HEK293 (cell line): ENCODE data around the gene RNF111.

Experiments
- CTCF ChIA-PET: fragments of 350-600 bp; formaldehyde crosslinking; extraction: SDS; loops from one replicate; lab custom pipeline; 2021; ENCODE audit warnings: antibody characterized with exemption; lab: Yijun Ruan, JAX
- POLR2A ChIA-PET: fragments of 300-600 bp; formaldehyde crosslinking; extraction: SDS; loops from one replicate; lab custom pipeline; 2020; ENCODE audit warnings: antibody characterized with exemption, inconsistent platforms; lab: Yijun Ruan, JAX
- H3K27ac ChIP-seq: fragments of 200-500 bp; sonication (Bioruptor generic); 2 replicates; pipeline ENCODE4 v1.5.1; 2014; ENCODE audit warnings: low read depth, low read length, control low read depth, inconsistent platforms; ENCODE audit errors: extremely low read depth
- H3K36me3 ChIP-seq, 2 experiments: fragments of 200-500 bp in 1 of 2; sonication (Bioruptor generic) in 1 of 2; 1 replicate in 1 of 2; 2 replicates in 1 of 2; pipeline ENCODE4 v1.5.1; 2014 to 2017; ENCODE audit warnings: inconsistent platforms in 2 of 2, low read length in 2 of 2; ENCODE audit not compliant: control insufficient read depth in 2 of 2, insufficient read depth in 1 of 2
- H3K4me1 ChIP-seq: fragments of 200-500 bp; sonication (Bioruptor generic); 2 replicates; pipeline ENCODE4 v1.5.1; 2014; ENCODE audit warnings: mild to moderate bottlenecking, low read length, inconsistent platforms; ENCODE audit not compliant: control insufficient read depth, insufficient read depth
- H3K4me3 ChIP-seq: 2 replicates; pipeline ENCODE4 v1.5.1; 2011; ENCODE audit warnings: low read depth, mild to moderate bottlenecking, control low read depth, low read length, moderate library complexity
- H3K9me3 ChIP-seq: fragments of 200-500 bp; sonication (Bioruptor generic); 2 replicates; pipeline ENCODE4 v1.5.1; 2014; ENCODE audit warnings: low read depth, low read length, inconsistent platforms; ENCODE audit not compliant: control insufficient read depth, insufficient read depth
- GLI2 ChIP-seq: fragments of 450-650 bp; formaldehyde crosslinking; IDR thresholded peaks from 2 replicates; pipeline ENCODE4; 2017; ENCODE audit warnings: missing biosample characterization, missing genetic modification characterization, low read depth, borderline replicate concordance
- GLIS1 ChIP-seq: fragments of 450-650 bp; formaldehyde crosslinking; IDR thresholded peaks from 2 replicates; pipeline ENCODE4 v1.5.1; 2016; ENCODE audit warnings: missing biosample characterization, missing genetic modification characterization
- TCF7L2 ChIP-seq: IDR thresholded peaks from 2 replicates; pipeline ENCODE4 v1.6.1; 2011; ENCODE audit warnings: low read depth, mild to moderate bottlenecking, inconsistent platforms, low read length, moderate library complexity, borderline replicate concordance
- ZNF350 ChIP-seq: fragments of 450-650 bp; formaldehyde crosslinking; IDR thresholded peaks from 2 replicates; pipeline ENCODE4 v1.5.0; 2017; ENCODE audit warnings: missing biosample characterization, mild to moderate bottlenecking, missing genetic modification characterization
- ZNF404 ChIP-seq: fragments of 450-650 bp; formaldehyde crosslinking; IDR thresholded peaks from 2 replicates; pipeline ENCODE4 v1.5.1; 2017; ENCODE audit warnings: missing biosample characterization, missing genetic modification characterization
- ZNF48 ChIP-seq: fragments of 450-650 bp; formaldehyde crosslinking; IDR thresholded peaks from 2 replicates; pipeline ENCODE4 v1.5.1; 2016; ENCODE audit warnings: missing biosample characterization, missing genetic modification characterization
- ZNF529 ChIP-seq: fragments of 450-650 bp; formaldehyde crosslinking; IDR thresholded peaks from 2 replicates; pipeline ENCODE4 v1.5.1; 2017; ENCODE audit warnings: missing genetic modification characterization, missing biosample characterization; ENCODE audit not compliant: insufficient replicate concordance
- ZNF548 ChIP-seq: fragments of 450-650 bp; formaldehyde crosslinking; IDR thresholded peaks from 2 replicates; pipeline ENCODE4 v1.5.1; 2016; ENCODE audit warnings: missing biosample characterization, missing genetic modification characterization
- ZNF571 ChIP-seq: fragments of 450-650 bp; formaldehyde crosslinking; IDR thresholded peaks from 2 replicates; pipeline ENCODE4 v1.5.0; 2017; ENCODE audit warnings: missing biosample characterization, missing genetic modification characterization
- ZNF654 ChIP-seq: fragments of 450-650 bp; formaldehyde crosslinking; IDR thresholded peaks from 2 replicates; pipeline ENCODE4 v1.5.1; 2016; ENCODE audit warnings: low read depth, missing biosample characterization, missing genetic modification characterization
- ZNF660 ChIP-seq: fragments of 450-650 bp; IDR thresholded peaks from 2 replicates; pipeline ENCODE4 v1.5.1; 2018; ENCODE audit warnings: missing biosample characterization, mild to moderate bottlenecking, missing genetic modification characterization
- ZNF704 ChIP-seq: fragments of 450-650 bp; formaldehyde crosslinking; IDR thresholded peaks from 2 replicates; pipeline ENCODE4 v1.5.1; 2016; ENCODE audit warnings: missing biosample characterization, missing genetic modification characterization
- ZNF747 ChIP-seq: fragments of 450-650 bp; formaldehyde crosslinking; IDR thresholded peaks from 2 replicates; pipeline ENCODE4 v1.5.1; 2016; ENCODE audit warnings: missing biosample characterization, missing genetic modification characterization
- ZNF785 ChIP-seq: fragments of 450-650 bp; formaldehyde crosslinking; IDR thresholded peaks from 2 replicates; pipeline ENCODE4 v1.5.1; 2016; ENCODE audit warnings: missing biosample characterization, missing genetic modification characterization
- ZSCAN30 ChIP-seq: fragments of 450-650 bp; IDR thresholded peaks from 2 replicates; pipeline ENCODE4 v1.5.1; 2018; ENCODE audit warnings: missing biosample characterization, mild to moderate bottlenecking, missing genetic modification characterization, moderate library complexity
- ZXDB ChIP-seq: fragments of 450-650 bp; formaldehyde crosslinking; IDR thresholded peaks from 2 replicates; pipeline ENCODE4 v1.5.1; 2016; ENCODE audit warnings: missing biosample characterization, missing genetic modification characterization
- TF ChIP-seq, protein P1 (sequence below): fragments of 450-650 bp; formaldehyde crosslinking; IDR thresholded peaks from 2 replicates; pipeline ENCODE4 v1.5.1; 2017; ENCODE audit warnings: missing biosample characterization, mild to moderate bottlenecking, missing genetic modification characterization, moderate library complexity
- TF ChIP-seq, protein P2 (sequence below): fragments of 450-650 bp; formaldehyde crosslinking; IDR thresholded peaks from 2 replicates; pipeline ENCODE4 v1.5.1; 2016; ENCODE audit warnings: missing biosample characterization, missing genetic modification characterization
- TF ChIP-seq, protein P3 (sequence below): fragments of 450-650 bp; formaldehyde crosslinking; IDR thresholded peaks from 2 replicates; pipeline ENCODE4 v1.5.1; 2016; ENCODE audit warnings: missing biosample characterization, missing genetic modification characterization

Gene RNF111

DNA sequence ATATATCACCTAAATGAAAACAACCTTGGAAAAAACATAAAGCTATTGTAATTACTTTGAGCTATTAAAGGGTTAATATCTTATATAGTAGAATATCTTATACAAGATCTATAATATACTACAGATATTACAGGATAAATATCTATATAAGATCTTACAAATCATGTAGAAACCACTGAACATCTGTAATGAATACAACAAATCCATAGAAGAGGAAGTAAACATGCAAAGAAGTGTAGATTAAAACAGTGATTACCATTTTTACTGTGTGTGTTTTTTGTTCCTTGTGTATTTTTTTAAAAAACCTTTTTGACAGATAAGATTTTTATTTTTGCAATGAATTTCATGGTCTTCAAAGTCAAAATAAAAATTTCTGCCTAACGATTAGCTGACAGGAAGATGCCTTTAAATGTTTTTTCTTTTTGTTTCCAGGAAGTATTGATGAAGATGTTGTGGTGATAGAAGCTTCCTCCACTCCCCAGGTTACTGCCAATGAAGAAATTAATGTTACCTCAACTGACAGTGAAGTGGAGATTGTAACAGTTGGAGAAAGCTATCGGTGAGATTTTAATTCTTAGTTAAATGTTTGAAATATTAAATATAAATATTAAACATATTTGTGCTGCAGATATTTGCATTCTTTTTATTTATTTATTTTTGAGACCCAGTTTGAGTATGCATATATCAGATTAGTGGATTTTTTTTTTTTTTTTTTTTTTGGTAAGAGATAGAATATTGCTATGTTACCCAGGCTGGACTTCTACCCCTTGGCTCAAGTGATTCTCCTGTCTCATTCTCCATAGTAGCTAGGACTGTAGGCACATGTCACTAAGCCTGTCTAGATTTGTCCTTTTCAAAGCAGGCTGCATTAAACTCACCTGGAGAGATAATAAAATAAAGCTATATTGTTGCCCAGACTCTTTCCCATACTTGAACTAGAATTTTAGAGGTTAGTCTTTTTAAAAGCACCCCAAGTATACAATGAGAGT is 64.7 kb downstream of the RNF111 start:
- ChIA-PET POLR2A (no interaction called here), CTCF (interaction anchor here (0.6 kb wide), 1 partner anchor 49 kb away, joined by 4 read pairs; no protein-coding TSS in a partner anchor)
- TF ChIP-seq, protein P1, sequence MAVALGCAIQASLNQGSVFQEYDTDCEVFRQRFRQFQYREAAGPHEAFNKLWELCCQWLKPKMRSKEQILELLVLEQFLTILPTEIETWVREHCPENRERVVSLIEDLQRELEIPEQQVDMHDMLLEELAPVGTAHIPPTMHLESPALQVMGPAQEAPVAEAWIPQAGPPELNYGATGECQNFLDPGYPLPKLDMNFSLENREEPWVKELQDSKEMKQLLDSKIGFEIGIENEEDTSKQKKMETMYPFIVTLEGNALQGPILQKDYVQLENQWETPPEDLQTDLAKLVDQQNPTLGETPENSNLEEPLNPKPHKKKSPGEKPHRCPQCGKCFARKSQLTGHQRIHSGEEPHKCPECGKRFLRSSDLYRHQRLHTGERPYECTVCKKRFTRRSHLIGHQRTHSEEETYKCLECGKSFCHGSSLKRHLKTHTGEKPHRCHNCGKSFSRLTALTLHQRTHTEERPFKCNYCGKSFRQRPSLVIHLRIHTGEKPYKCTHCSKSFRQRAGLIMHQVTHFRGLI = no peak
- TF ChIP-seq ZNF660 (tag by site-specific recombination) (no peak), ZXDB (tag by site-specific recombination) (no peak), ZNF548 (tag by site-specific recombination) (no peak), ZNF350 (tag by site-specific recombination) (no peak), ZNF747 (no peak), ZSCAN30 (tag by site-specific recombination) (no peak), GLI2 (tag by site-specific recombination) (no peak), ZNF654 (tag by site-specific recombination) (no peak), ZNF704 (tag by site-specific recombination) (no peak), ZNF571 (tag by site-specific recombination) (no peak)
- TF ChIP-seq, protein P2, sequence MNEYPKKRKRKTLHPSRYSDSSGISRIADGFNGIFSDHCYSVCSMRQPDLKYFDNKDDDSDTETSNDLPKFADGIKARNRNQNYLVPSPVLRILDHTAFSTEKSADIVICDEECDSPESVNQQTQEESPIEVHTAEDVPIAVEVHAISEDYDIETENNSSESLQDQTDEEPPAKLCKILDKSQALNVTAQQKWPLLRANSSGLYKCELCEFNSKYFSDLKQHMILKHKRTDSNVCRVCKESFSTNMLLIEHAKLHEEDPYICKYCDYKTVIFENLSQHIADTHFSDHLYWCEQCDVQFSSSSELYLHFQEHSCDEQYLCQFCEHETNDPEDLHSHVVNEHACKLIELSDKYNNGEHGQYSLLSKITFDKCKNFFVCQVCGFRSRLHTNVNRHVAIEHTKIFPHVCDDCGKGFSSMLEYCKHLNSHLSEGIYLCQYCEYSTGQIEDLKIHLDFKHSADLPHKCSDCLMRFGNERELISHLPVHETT = no peak
- TF ChIP-seq, protein P3, sequence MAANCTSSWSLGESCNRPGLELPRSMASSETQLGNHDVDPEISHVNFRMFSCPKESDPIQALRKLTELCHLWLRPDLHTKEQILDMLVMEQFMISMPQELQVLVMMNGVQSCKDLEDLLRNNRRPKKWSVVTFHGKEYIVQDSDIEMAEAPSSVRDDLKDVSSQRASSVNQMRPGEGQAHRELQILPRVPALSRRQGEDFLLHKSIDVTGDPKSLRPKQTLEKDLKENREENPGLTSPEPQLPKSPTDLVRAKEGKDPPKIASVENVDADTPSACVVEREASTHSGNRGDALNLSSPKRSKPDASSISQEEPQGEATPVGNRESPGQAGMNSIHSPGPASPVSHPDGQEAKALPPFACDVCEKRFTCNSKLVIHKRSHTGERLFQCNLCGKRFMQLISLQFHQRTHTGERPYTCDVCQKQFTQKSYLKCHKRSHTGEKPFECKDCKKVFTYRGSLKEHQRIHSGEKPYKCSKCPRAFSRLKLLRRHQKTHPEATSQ (tag by site-specific recombination) = no peak
- H3K36me3 ChIP-seq = peaks cover 0 to 28% of the 10 kb centered on the region in 2 experiments
- H3K9me3 ChIP-seq = no peaks in the 10 kb centered on the region
- no peaks in the 10 kb centered on the region for H3K4me1 ChIP-seq
- H3K4me3 ChIP-seq = no peak overlapping the region
- no peak overlapping the region for H3K27ac ChIP-seq

GRCh38 chr15:59052915-59053407 is 65.5 kb downstream of the RNF111 start:
- CTCF ChIA-PET = no interaction called here

More at GRCh38 chr15:59052915-59053407, 65.5 kb downstream of the RNF111 start:
- Histone ChIP-seq H3K4me3 (no peak overlapping the region), H3K27ac (no peak overlapping the region), H3K36me3 (peaks cover 0 to 35% of the 10 kb centered on the region in 2 experiments), H3K9me3 (no peaks in the 10 kb centered on the region), H3K4me1 (no peaks in the 10 kb centered on the region)
- TF ChIP-seq ZNF785 (tag by site-specific recombination) (no peak), GLIS1 (tag by site-specific recombination) (no peak), ZNF48 (tag by site-specific recombination) (no peak), ZNF529 (tag by site-specific recombination) (no peak), ZNF404 (tag by site-specific recombination) (no peak), TCF7L2 (no peak), ZNF704 (tag by site-specific recombination) (no peak)
- POLR2A ChIA-PET = no interaction called here
